ENCODE measurements around the gene NKAIN4. TPM values are rescaled to one million over a fixed set of nuclear protein-coding genes. Genes with fewer than 3 reads are reported as not detected.

The NKAIN4 gene
- total RNA-seq, 4 donors from 2014 or later: 0.79 TPM; not detected in 3

- no peak for DNase-seq
- Histone ChIP-seq H3K36me3 (no peaks in the 10 kb centered on the region), H3K27ac (no peak overlapping the region), H3K4me1 (no peaks in the 10 kb centered on the region), H3K4me3 (no peak overlapping the region), H3K9me3 (no peaks in the 10 kb centered on the region), H3K27me3 (peaks cover 37% of the 10 kb centered on the region)
- TF ChIP-seq POLR2AphosphoS5 (IDR thresholded peaks at IDR 0.05) (no peak), EP300 (IDR thresholded peaks at IDR 0.05; ENCODE audit: low read depth) (no peak)
- intact Hi-C loops (cut with DNase I; ENCODE audit: low total_unique reads) (no loop called here), in situ Hi-C loops (cut with MboI; ENCODE audit: low pct_ligation_motif_present in 1 of 4, low pct_unique_long_range_greater_than_20kb in 1 of 4, low sequenced_read_pairs in 3 of 4) (no loop called here)
- WGBS, 2 donors (ENCODE audit: low coverage in 1 of 2): 75% methylated on average over 7 of the region's 10 CpGs; no CpG with 5 or more reads in 1 of the 2 donors
Observed at GRCh38 chr20:63244468-63244867, 9.8 kb downstream of the NKAIN4 start.

GRCh38 chr20:63243604-63244247 is 10.5 kb downstream of the NKAIN4 start:
- Histone ChIP-seq H3K4me1 (no peaks in the 10 kb centered on the region), H3K36me3 (no peaks in the 10 kb centered on the region), H3K4me3 (no peak overlapping the region), H3K27ac (no peak overlapping the region), H3K9me3 (no peaks in the 10 kb centered on the region), H3K27me3 (peaks cover 29% of the 10 kb centered on the region)
- 82% methylated on average over 23 of the region's 25 CpGs; no CpG with 5 or more reads in 1 of the 2 donors for WGBS, 2 donors (ENCODE audit: low coverage in 1 of 2)
- TF ChIP-seq POLR2A (IDR thresholded peaks at IDR 0.05) (no peak), CTCF (IDR thresholded peaks at IDR 0.05) (no peak), POLR2AphosphoS5 (IDR thresholded peaks at IDR 0.05) (no peak), EP300 (IDR thresholded peaks at IDR 0.05; ENCODE audit: low read depth) (no peak)
- DNase-seq: no peak
- intact Hi-C loops (cut with DNase I; ENCODE audit: low total_unique reads) (no loop called here), in situ Hi-C loops (cut with MboI; ENCODE audit: low pct_ligation_motif_present in 1 of 4, low pct_unique_long_range_greater_than_20kb in 1 of 4, low sequenced_read_pairs in 3 of 4) (no loop called here)

GRCh38 chr20:63242736-63243135 is 11.5 kb downstream of the NKAIN4 start:
- Histone ChIP-seq H3K27me3 (peaks cover 19% of the 10 kb centered on the region), H3K9me3 (no peaks in the 10 kb centered on the region), H3K4me3 (no peak overlapping the region), H3K4me1 (no peaks in the 10 kb centered on the region), H3K36me3 (no peaks in the 10 kb centered on the region), H3K27ac (no peak overlapping the region)
- in situ Hi-C loops (cut with MboI; ENCODE audit: low pct_ligation_motif_present in 1 of 4, low pct_unique_long_range_greater_than_20kb in 1 of 4, low sequenced_read_pairs in 3 of 4) (no loop called here), intact Hi-C loops (cut with DNase I; ENCODE audit: low total_unique reads) (no loop called here)
- WGBS, 2 donors (ENCODE audit: low coverage in 1 of 2): 86% methylated on average over 21 of the region's 21 CpGs; no CpG with 5 or more reads in 1 of the 2 donors
- TF ChIP-seq POLR2A (IDR thresholded peaks at IDR 0.05) (no peak), EP300 (IDR thresholded peaks at IDR 0.05; ENCODE audit: low read depth) (no peak), POLR2AphosphoS5 (IDR thresholded peaks at IDR 0.05) (no peak), CTCF (IDR thresholded peaks at IDR 0.05) (no peak)
- no peak for DNase-seq

- in situ Hi-C loops (cut with MboI; ENCODE audit: low pct_ligation_motif_present in 1 of 4, low pct_unique_long_range_greater_than_20kb in 1 of 4, low sequenced_read_pairs in 3 of 4): no loop called here
- Histone ChIP-seq H3K4me3 (no peak overlapping the region), H3K27me3 (peaks cover 5% of the 10 kb centered on the region), H3K27ac (no peak overlapping the region), H3K9me3 (no peaks in the 10 kb centered on the region), H3K36me3 (no peaks in the 10 kb centered on the region), H3K4me1 (no peaks in the 10 kb centered on the region)
- WGBS, 2 donors (ENCODE audit: low coverage in 1 of 2): 30% methylated on average over 11 of the region's 11 CpGs; no CpG with 5 or more reads in 1 of the 2 donors
- TF ChIP-seq CTCF (IDR thresholded peaks at IDR 0.05) (no peak), EP300 (IDR thresholded peaks at IDR 0.05; ENCODE audit: low read depth) (no peak), POLR2AphosphoS5 (IDR thresholded peaks at IDR 0.05) (no peak), POLR2A (IDR thresholded peaks at IDR 0.05) (no peak)
- DNase-seq: no peak
- intact Hi-C loops (cut with DNase I; ENCODE audit: low total_unique reads): no loop called here
Observed at GRCh38 chr20:63241272-63241671, 13.0 kb downstream of the NKAIN4 start.

Data from transverse colon (tissue), 4 donors.